Skeletal muscle tissue (tissue), 4 donors: Measurements from ENCODE around the gene SMARCC2. TPM values are rescaled to one million over a fixed set of nuclear protein-coding genes. Genes with fewer than 3 reads are reported as not detected.
A peak's percentile ranks its signal among the peaks of the same experiment; 100 is the strongest.

Experiments used
- H3K27ac ChIP-seq: one replicate; pipeline ENCODE4 v1.7.0; 2013; ENCODE audit warnings: mild to moderate bottlenecking, low read depth, low read length, inconsistent platforms
- H3K27me3 ChIP-seq, 3 donors: one replicate each; pipeline ENCODE4 v1.7.0; 2013; ENCODE audit warnings: low read length in 3 of 3; ENCODE audit not compliant: control insufficient read depth in 3 of 3, insufficient read depth in 3 of 3
- H3K36me3 ChIP-seq, 3 donors: one replicate each; pipeline ENCODE4 v1.7.0; 2013; ENCODE audit warnings: low read length in 3 of 3; ENCODE audit not compliant: control insufficient read depth in 3 of 3, insufficient read depth in 3 of 3
- H3K4me1 ChIP-seq, 3 donors: one replicate each; pipeline ENCODE4 v1.7.0; 2013; ENCODE audit warnings: low read length in 3 of 3, mild to moderate bottlenecking in 3 of 3; ENCODE audit not compliant: control insufficient read depth in 3 of 3, insufficient read depth in 3 of 3
- H3K4me3 ChIP-seq, 3 donors: one replicate each; pipeline ENCODE4 v1.7.0; 2013; ENCODE audit warnings: low read length in 3 of 3
- H3K9ac ChIP-seq, 3 donors: one replicate each; pipeline ENCODE4 v1.7.0; 2013; ENCODE audit warnings: low read length in 3 of 3, mild to moderate bottlenecking in 3 of 3, moderate library complexity in 2 of 3, low read depth in 1 of 3
- H3K9me3 ChIP-seq, 3 donors: one replicate each; pipeline ENCODE4 v1.7.0; 2013; ENCODE audit warnings: low read length in 3 of 3; ENCODE audit not compliant: control insufficient read depth in 3 of 3
- total RNA-seq: library from RNA; depleted of rRNA; stranded (reverse); fragments of >200 nt; gene quantifications from one replicate; pipeline ENCODE4 v1.2.3, GENCODE V29; 2014
- donor health status: Osteomylitis.

SMARCC2 gene
- total RNA-seq, 1 donor from 2014 or later, result 43.8 TPM

DNA sequence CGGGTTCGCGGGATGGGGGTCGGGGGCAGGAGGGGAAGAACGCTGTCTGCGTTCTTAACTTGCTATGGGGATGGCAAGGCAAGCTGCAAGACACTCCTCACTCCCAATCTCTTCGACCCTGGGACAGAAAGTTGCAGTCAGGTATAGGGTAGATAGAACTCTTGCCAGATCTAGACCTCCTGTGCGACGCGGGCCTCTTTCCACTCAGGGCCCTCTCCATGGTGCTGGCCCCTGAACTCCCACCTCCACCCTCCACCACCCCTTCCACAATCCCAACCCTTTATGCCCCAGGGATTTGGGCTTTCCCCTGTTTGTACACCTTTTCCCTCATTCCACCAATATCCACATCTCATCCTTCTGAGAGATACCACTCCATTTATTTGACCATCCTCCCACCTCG is 35.7 kb upstream of the SMARCC2 start:
- H3K9me3 ChIP-seq, result no peaks in the 10 kb centered on the region
- H3K36me3 ChIP-seq, result peaks cover 8 to 10% (median 10%) of the 10 kb centered on the region in 3 donors
- H3K4me1 ChIP-seq, result peaks cover 28 to 51% (median 34%) of the 10 kb centered on the region in 3 donors
- peak overlapping the region; percentile 99 for H3K27ac ChIP-seq
- peak overlapping the region in 2 of 3 donors; percentile 80 to 84 for H3K4me3 ChIP-seq
- H3K27me3 ChIP-seq, result no peaks in the 10 kb centered on the region
- H3K9ac ChIP-seq, result peak overlapping the region; percentile 76 to 90 (median 84)

DNA sequence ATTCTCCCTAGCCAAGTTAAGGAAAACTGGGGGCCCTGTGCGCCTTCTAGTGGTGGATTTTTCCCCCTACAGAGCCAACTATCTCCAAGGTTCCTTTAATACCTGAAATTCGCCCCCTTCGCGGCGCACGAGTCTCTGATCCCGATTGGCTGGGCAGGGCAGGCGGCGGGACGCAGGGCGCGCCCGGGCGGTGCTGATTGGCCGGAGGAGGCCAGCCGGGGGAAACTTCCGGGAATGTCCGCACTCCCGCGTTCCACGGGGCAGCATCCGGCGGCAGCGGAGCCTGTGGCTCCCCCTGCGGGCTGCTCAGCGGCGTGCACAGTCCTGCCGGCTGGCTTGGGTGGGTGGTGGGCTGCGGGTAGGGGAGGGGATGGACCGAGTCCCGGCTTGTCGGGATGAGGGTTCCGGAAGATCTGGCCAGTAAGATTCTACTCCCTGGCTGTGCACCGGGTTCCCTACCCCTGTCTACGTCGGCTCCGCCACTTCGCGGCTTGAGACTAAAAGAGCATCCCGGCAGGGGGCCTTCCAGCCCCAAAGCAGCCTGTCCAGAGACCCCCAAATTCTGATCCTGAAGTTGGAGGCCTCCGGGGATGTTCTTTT is 34.9 kb upstream of the SMARCC2 start, which contains the start of gene NABP2:
NABP2 (plus strand) TSS at position 241 of the 600 bp plus-strand sequence. CDS start 515 bp downstream, outside the sequence.
- H3K9ac ChIP-seq, result peak within 1 kb of the TSS; percentile 76 to 90 (median 84)
- peak within 1 kb of the TSS; percentile 80 to 84 (median 84) for H3K4me3 ChIP-seq
- H3K9me3 ChIP-seq, result no peaks in the 10 kb centered on the region
- H3K27ac ChIP-seq, result peak within 1 kb of the TSS; percentile 99
- peaks cover 28 to 52% (median 34%) of the 10 kb centered on the region in 3 donors for H3K4me1 ChIP-seq
- H3K27me3 ChIP-seq, result no peaks in the 10 kb centered on the region
- peaks cover 7 to 10% (median 9%) of the 10 kb centered on the region in 3 donors for H3K36me3 ChIP-seq

DNA sequence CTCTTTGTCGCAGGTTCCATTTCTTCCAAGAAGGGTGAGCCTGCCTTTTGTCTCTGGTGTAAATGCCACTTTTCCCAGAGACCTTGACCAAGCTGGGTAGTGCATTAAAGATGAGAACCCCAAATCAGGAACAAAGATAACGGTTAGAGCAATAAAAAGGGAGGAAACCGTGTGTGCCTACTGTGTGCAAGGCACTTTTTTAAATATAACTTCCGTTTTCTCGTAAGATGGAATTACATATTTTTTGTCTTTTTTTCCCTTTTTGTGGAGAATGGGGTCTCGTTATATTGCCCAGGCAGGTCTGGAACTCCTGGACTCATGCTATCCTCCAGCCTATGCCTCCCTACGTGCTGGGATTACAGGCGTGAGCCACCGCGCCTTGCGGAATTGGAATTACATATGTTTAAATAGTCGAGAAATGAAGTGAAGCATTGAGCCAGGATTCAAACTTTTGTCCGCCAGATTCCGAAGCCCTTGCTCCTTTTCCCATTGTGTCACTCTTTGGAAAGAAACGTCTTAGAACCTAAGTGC is 34.4 kb upstream of the SMARCC2 start:
- Histone ChIP-seq H3K4me3 (peak overlapping the region; percentile 57 to 71 (median 70)), H3K4me1 (peaks cover 28 to 52% (median 34%) of the 10 kb centered on the region in 3 donors)

DNA sequence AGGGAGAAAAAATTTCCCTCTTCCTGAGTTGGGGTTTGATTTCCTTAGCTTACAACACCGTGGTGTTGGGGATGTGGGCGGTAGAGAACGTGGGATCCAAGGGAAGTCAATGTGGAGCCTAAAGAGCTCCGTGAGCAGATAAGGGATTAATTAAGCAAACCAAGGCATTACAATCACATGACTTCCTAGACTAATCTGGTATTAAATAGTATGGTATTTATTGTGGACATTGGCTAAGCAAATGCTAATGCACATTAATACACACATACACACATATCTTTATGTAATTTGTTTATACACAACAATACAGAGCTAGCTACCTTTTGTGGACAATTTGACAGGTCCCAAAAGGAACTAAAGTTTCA is 33.2 kb upstream of the SMARCC2 start:
- no peaks in the 10 kb centered on the region for H3K27me3 ChIP-seq
- H3K36me3 ChIP-seq, result peaks cover 2 to 6% (median 5%) of the 10 kb centered on the region in 3 donors
- H3K4me1 ChIP-seq, result peaks cover 28 to 52% (median 34%) of the 10 kb centered on the region in 3 donors
- peak overlapping the region; percentile 99 for H3K27ac ChIP-seq
- peak overlapping the region; percentile 91 to 96 (median 96) for H3K9ac ChIP-seq
- no peaks in the 10 kb centered on the region for H3K9me3 ChIP-seq
- peak overlapping the region; percentile 92 to 98 (median 96) for H3K4me3 ChIP-seq

More for the DNA sequence above, 34.4 kb upstream of the SMARCC2 start:
- H3K36me3 ChIP-seq, result peaks cover 5 to 8% (median 5%) of the 10 kb centered on the region in 3 donors
- no peaks in the 10 kb centered on the region for H3K9me3 ChIP-seq
- H3K27me3 ChIP-seq, result no peaks in the 10 kb centered on the region
- H3K27ac ChIP-seq, result peak overlapping the region; percentile 99
- H3K9ac ChIP-seq, result peak overlapping the region; percentile 18 to 74 (median 66)

DNA sequence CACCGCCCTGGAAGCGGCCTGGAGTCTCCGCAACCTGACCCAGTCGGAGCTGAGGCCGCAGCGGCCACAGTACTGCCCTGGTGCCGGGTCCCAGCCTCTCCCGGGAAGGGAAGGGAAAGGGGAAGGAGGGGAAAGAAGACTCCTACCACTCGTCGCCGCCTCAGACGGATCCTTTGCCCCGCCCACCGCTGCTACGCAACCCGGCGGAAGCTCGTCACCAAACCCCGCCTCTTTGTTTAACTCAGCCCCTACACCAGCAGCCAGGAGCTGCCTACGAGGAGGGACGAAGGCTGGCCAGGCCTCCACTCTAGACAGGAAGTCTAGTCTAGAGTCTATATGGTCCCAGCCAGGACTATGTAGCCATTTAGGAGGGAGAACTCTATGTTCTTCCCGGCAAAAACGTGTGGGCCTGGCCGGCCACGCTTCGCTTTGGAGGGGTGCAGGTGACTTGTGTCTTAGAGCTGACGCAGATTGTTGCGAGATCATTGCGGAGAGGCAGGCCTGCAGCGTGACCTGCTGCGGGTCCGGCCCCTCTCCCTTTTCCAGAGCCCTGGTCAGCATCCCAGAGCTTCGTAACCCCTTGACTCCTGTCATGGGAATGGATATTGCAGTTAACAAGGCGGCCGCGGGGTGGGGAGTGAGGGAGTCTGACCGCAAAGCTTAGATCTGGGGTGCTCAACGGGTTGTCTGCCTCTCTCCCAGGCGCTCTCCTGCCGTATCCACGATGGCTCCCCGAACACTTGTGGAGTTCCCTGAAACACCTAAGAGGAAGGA is 32.7 kb upstream of the SMARCC2 start, which contains the start of gene RNF41:
RNF41 (minus strand) TSS at position 166 of the 774 bp plus-strand sequence. CDS start 7,875 bp downstream, outside the sequence.
- Histone ChIP-seq H3K27ac (peak within 1 kb of the TSS; percentile 99), H3K9ac (peak within 1 kb of the TSS; percentile 91 to 96 (median 96)), H3K4me1 (peaks cover 28 to 52% (median 34%) of the 10 kb centered on the region in 3 donors), H3K36me3 (peaks cover 0 to 8% (median 3%) of the 10 kb centered on the region in 3 donors), H3K4me3 (peak within 1 kb of the TSS; percentile 92 to 98 (median 96)), H3K27me3 (no peaks in the 10 kb centered on the region), H3K9me3 (no peaks in the 10 kb centered on the region)

DNA sequence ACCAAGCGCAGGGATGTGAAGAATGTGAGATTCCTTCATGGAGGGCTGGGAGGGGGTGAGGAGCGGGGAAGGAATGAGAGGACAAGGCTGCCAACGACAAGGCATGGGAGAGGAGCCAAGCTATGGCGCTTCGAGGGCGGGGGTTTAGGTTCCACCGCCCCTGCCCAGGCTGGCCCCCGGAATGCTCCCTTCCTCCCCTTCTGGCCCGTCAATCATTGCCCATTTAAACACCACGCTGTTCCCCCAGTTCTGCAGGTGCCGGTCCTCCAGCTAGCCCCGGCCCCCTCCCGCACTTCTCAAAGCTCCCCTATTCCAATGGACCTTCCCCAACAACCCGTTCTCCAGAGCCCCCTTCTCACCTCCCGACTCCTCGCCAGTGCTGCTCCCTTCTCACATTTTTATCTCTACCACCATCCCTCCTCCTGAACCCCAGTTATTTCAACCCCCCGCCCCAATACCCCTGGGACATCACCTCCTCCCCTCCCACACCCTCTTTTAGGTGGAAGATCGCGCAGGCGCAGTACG is 32.0 kb upstream of the SMARCC2 start:
- Histone ChIP-seq H3K4me3 (peak overlapping the region; percentile 92 to 98 (median 96)), H3K27me3 (no peaks in the 10 kb centered on the region), H3K9ac (peak overlapping the region; percentile 91 to 96 (median 96)), H3K27ac (peak overlapping the region; percentile 99), H3K4me1 (peaks cover 28 to 52% (median 34%) of the 10 kb centered on the region in 3 donors), H3K9me3 (no peaks in the 10 kb centered on the region), H3K36me3 (peaks cover 3 to 12% (median 6%) of the 10 kb centered on the region in 3 donors)

DNA sequence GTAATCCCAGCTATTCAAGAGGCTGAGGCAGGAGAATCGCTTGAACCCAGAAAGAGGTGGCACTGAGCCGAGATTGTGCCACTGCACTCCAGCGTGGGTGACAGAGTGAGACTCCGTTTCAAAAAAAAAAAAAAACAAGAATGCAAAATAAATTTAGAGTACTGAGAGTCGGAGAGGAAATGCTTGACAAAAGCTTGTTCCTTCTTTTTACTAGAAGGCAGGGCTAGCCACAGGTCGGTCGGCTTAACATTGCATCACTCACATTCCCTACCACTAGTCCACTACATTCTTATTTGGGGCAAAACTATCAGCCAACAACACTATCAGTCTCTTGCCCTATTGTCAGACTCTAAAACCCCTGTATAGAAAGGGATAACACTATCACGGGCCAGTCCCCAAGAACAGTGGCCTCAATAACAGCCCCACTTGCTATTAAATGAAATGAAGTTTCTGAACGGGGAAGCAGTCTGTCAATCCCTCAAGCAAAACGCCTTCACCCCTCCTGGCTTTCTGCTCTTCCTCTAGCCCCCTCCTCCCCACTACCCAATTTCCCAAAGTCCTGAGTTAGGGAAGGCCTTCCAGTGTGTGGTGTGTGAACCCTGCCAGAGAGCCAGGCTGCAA is 31.4 kb upstream of the SMARCC2 start:
- H3K9me3 ChIP-seq, result no peaks in the 10 kb centered on the region
- H3K27me3 ChIP-seq, result no peaks in the 10 kb centered on the region
- H3K9ac ChIP-seq, result peak overlapping the region; percentile 91 to 96 (median 96)
- H3K4me3 ChIP-seq, result peak overlapping the region; percentile 92 to 98 (median 96)
- H3K27ac ChIP-seq, result peak overlapping the region; percentile 99
- peaks cover 6 to 10% (median 8%) of the 10 kb centered on the region in 3 donors for H3K36me3 ChIP-seq
- peaks cover 28 to 52% (median 34%) of the 10 kb centered on the region in 3 donors for H3K4me1 ChIP-seq

DNA sequence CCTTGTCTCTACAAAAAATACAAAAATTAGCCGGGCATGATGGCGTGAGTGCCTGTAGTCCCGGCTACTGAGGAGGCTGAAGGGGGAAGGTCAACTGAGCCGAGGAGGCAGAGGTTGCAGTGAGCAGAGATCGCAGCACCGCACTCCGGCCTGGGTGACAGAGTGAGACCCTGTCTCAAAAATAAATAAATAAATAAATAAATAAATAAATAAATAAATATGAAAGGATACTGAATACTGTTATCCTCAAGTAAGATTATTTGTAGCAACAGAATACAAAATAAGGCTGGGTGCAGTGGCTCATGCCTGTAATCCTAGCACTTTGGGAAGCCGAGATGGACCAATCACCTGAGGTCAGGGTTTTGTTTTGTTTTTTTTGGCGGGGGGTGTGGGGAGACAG is 30.6 kb upstream of the SMARCC2 start:
- peaks cover 25 to 44% (median 27%) of the 10 kb centered on the region in 3 donors for H3K4me1 ChIP-seq
- no peak overlapping the region for H3K4me3 ChIP-seq
- H3K36me3 ChIP-seq, result peaks cover 11 to 15% (median 13%) of the 10 kb centered on the region in 3 donors
- H3K27ac ChIP-seq, result no peak overlapping the region
- no peaks in the 10 kb centered on the region for H3K9me3 ChIP-seq
- H3K27me3 ChIP-seq, result no peaks in the 10 kb centered on the region
- no peak overlapping the region for H3K9ac ChIP-seq

DNA sequence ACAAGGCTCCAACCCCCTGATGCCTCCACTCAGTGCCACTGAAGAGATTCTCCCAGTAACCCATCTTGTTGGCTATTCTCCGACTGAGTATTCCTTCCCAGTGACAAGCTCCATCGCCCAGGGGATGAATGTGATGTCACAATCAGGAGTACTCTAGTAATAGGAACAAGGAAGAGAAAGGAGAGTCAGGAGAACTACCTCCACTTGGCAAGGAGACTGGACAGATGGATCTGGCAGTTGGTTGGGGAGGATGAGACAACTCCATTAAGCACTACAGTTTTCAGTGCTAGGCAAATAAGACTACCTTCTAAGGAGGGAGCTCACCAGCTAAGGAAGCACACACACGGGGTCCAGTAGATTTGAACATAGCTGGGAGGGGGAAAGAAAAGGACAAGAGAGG is 27.2 kb upstream of the SMARCC2 start:
- H3K9me3 ChIP-seq, result no peaks in the 10 kb centered on the region
- H3K36me3 ChIP-seq, result peaks cover 31 to 39% (median 37%) of the 10 kb centered on the region in 3 donors
- H3K4me1 ChIP-seq, result peaks cover 9 to 16% (median 10%) of the 10 kb centered on the region in 3 donors
- no peak overlapping the region for H3K27ac ChIP-seq
- H3K4me3 ChIP-seq, result no peak overlapping the region
- no peaks in the 10 kb centered on the region for H3K27me3 ChIP-seq
- no peak overlapping the region for H3K9ac ChIP-seq
